ENCODE measurements around the gene ACTR3C.
"Not testable (repeated sequence)": the region's sequence is repeated elsewhere in the genome, so short reads cannot be mapped to it uniquely, and the experiment has no call there.

DNA sequence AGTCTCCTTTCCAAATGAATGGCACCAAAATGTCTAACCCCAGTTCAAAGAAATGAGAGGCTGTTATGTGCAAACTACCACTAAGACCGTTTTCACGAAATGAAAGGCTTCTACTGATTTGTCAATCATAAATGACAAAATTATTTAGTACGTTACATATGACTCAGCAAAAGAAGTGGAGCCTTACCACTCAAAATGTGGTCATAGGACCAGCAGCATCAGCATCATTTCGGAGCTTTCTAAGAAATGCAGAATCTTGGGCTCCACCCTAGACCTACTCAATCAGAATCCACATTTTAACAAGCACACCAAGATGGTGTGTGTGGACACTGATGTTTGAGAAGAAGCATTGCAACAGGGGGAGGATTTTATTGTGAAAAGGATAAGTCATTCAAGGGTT lies 120.5 kb downstream of the ACTR3C start:
- not testable (repeated sequence) for TF ChIP-seq POLR2AphosphoS5 (IDR thresholded peaks at IDR 0.05; ENCODE audit: low read depth); EZH2 (IDR thresholded peaks at IDR 0.05; ENCODE audit: low read depth, unreplicated experiment)
- TF ChIP-seq, protein P1, sequence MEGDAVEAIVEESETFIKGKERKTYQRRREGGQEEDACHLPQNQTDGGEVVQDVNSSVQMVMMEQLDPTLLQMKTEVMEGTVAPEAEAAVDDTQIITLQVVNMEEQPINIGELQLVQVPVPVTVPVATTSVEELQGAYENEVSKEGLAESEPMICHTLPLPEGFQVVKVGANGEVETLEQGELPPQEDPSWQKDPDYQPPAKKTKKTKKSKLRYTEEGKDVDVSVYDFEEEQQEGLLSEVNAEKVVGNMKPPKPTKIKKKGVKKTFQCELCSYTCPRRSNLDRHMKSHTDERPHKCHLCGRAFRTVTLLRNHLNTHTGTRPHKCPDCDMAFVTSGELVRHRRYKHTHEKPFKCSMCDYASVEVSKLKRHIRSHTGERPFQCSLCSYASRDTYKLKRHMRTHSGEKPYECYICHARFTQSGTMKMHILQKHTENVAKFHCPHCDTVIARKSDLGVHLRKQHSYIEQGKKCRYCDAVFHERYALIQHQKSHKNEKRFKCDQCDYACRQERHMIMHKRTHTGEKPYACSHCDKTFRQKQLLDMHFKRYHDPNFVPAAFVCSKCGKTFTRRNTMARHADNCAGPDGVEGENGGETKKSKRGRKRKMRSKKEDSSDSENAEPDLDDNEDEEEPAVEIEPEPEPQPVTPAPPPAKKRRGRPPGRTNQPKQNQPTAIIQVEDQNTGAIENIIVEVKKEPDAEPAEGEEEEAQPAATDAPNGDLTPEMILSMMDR (conservative IDR thresholded peaks at IDR 0.05; ENCODE audit: low read depth in 2 of 2) = not testable (repeated sequence)
